GM11168 (cell line): ENCODE data around the gene PIK3R4.

Experiments used
- in situ Hi-C: fragments of 300-500 bp; cut with MboI; formaldehyde crosslinking; loops from one replicate; pipeline ENCODE4 v1.12.0; 2022; ENCODE audit warnings: low sequenced_read_pairs; ENCODE audit not compliant: unreplicated experiment

The PIK3R4 gene

GRCh38 chr3:130748467-130748861, 1.8 kb upstream of the PIK3R4 start:
- in situ Hi-C loops = no loop called here

- in situ Hi-C loops = no loop called here
Observed at GRCh38 chr3:130743354-130743753, 3.3 kb downstream of the PIK3R4 start.

- in situ Hi-C loops = no loop called here
Observed at GRCh38 chr3:130741946-130742610, 4.6 kb downstream of the PIK3R4 start.

GRCh38 chr3:130739848-130740247, 6.8 kb downstream of the PIK3R4 start:
- in situ Hi-C loops = no loop called here

GRCh38 chr3:130738241-130738640, 8.4 kb downstream of the PIK3R4 start:
- in situ Hi-C loops = no loop called here

- in situ Hi-C loops = no loop called here
Observed at GRCh38 chr3:130737622-130738021, 9.0 kb downstream of the PIK3R4 start.

- in situ Hi-C loops = no loop called here
Observed at GRCh38 chr3:130733236-130733875, 13.3 kb downstream of the PIK3R4 start.

GRCh38 chr3:130732501-130732900, 14.1 kb downstream of the PIK3R4 start:
- in situ Hi-C loops = no loop called here

- in situ Hi-C loops = no loop called here
Observed at GRCh38 chr3:130731817-130732216, 14.8 kb downstream of the PIK3R4 start.

GRCh38 chr3:130729154-130729553, 17.5 kb downstream of the PIK3R4 start:
- in situ Hi-C loops = no loop called here

- in situ Hi-C loops = no loop called here
Observed at GRCh38 chr3:130728037-130728436, 18.6 kb downstream of the PIK3R4 start.

- in situ Hi-C loops = no loop called here
Observed at GRCh38 chr3:130725746-130726145, 20.9 kb downstream of the PIK3R4 start.

- in situ Hi-C loops = no loop called here
Observed at GRCh38 chr3:130715616-130716015, 31.0 kb downstream of the PIK3R4 start.

GRCh38 chr3:130712718-130713423, 33.8 kb downstream of the PIK3R4 start:
- in situ Hi-C loops = no loop called here

- in situ Hi-C loops = no loop called here
Observed at GRCh38 chr3:130711565-130712324, 34.9 kb downstream of the PIK3R4 start.

- in situ Hi-C loops = no loop called here
Observed at GRCh38 chr3:130709671-130710070, 37.0 kb downstream of the PIK3R4 start.

- in situ Hi-C loops = no loop called here
Observed at GRCh38 chr3:130707902-130708601, 38.6 kb downstream of the PIK3R4 start.

GRCh38 chr3:130705501-130705900, 41.1 kb downstream of the PIK3R4 start:
- in situ Hi-C loops = no loop called here

GRCh38 chr3:130702985-130703384, 43.6 kb downstream of the PIK3R4 start:
- in situ Hi-C loops = no loop called here

- in situ Hi-C loops = no loop called here
Observed at GRCh38 chr3:130700541-130700940, 46.1 kb downstream of the PIK3R4 start.
